Loucy (cell line): ENCODE results near the gene RAB29.

Experiments used
- H2AFZ ChIP-seq: fragments of 200-600 bp; sonication (generic); 2 replicates; pipeline ENCODE4 v1.6.0; 2016; ENCODE audit warnings: antibody characterized with exemption, mild to moderate bottlenecking, low read length, moderate library complexity
- H3F3A ChIP-seq: fragments of 200-600 bp; 2 replicates; pipeline ENCODE4 v1.6.0; 2016; ENCODE audit warnings: antibody characterized with exemption, low read depth, mild to moderate bottlenecking
- H3K27me3 ChIP-seq: fragments of 200-600 bp; sonication (generic); 2 replicates; pipeline ENCODE4 v1.6.1; 2014; ENCODE audit warnings: low read length, mild to moderate bottlenecking; ENCODE audit not compliant: insufficient read depth, poor library complexity, severe bottlenecking
- H3K36me3 ChIP-seq: fragments of 200-600 bp; sonication (generic); 2 replicates; pipeline ENCODE4 v1.6.1; 2016; ENCODE audit warnings: low read length; ENCODE audit not compliant: insufficient read depth
- H3K4me1 ChIP-seq: fragments of 200-600 bp; sonication (generic); 2 replicates; pipeline ENCODE4 v1.5.1; 2014; ENCODE audit warnings: low read length, mild to moderate bottlenecking; ENCODE audit not compliant: insufficient read depth, poor library complexity, severe bottlenecking
- H3K4me2 ChIP-seq: fragments of 200-600 bp; sonication (generic); 2 replicates; pipeline ENCODE4 v1.6.0; 2014; ENCODE audit warnings: antibody characterized with exemption, low read length, low read depth, mild to moderate bottlenecking; ENCODE audit not compliant: poor library complexity, severe bottlenecking
- H3K4me3 ChIP-seq: fragments of 200-600 bp; sonication (generic); 2 replicates; pipeline ENCODE4 v1.5.1; 2014; ENCODE audit warnings: low read length, mild to moderate bottlenecking, mixed read lengths; ENCODE audit not compliant: poor library complexity, severe bottlenecking
- H3K79me2 ChIP-seq: fragments of 200-600 bp; sonication (generic); 2 replicates; pipeline ENCODE4 v1.6.1; 2014; ENCODE audit warnings: low read length; ENCODE audit not compliant: insufficient read depth
- H3K9ac ChIP-seq: fragments of 200-600 bp; sonication (generic); 2 replicates; pipeline ENCODE4 v1.6.0; 2014; ENCODE audit warnings: mild to moderate bottlenecking, low read depth, low read length, moderate library complexity; ENCODE audit not compliant: poor library complexity, severe bottlenecking
- H3K9me2 ChIP-seq: fragments of 200-600 bp; sonication (generic); replicated peaks from 2 replicates; pipeline ENCODE4 v1.6.1; 2016; ENCODE audit warnings: low read depth, low read length, mixed read lengths
- H3K9me3 ChIP-seq: fragments of 200-600 bp; sonication (generic); 2 replicates; pipeline ENCODE4 v1.6.1; 2014; ENCODE audit warnings: mild to moderate bottlenecking, antibody characterized with exemption, low read length, low read depth; ENCODE audit not compliant: insufficient read depth
- H4K20me1 ChIP-seq: fragments of 200-600 bp; sonication (generic); 2 replicates; pipeline ENCODE4 v1.6.0; 2014; ENCODE audit warnings: antibody characterized with exemption, low read length, mild to moderate bottlenecking; ENCODE audit not compliant: insufficient read depth, poor library complexity, severe bottlenecking
- EZH2phosphoT487 ChIP-seq: fragments of 200-600 bp; IDR thresholded peaks from 2 replicates; pipeline ENCODE4 v1.6.1; 2018; ENCODE audit warnings: antibody characterized with exemption, mild to moderate bottlenecking, moderate library complexity, borderline replicate concordance
- TF ChIP-seq, protein P1 (sequence below): fragments of 200-600 bp; sonication (generic); conservative IDR thresholded peaks from 2 replicates; pipeline ENCODE4 v1.5.1; 2014; ENCODE audit warnings: mild to moderate bottlenecking, antibody characterized with exemption, low read length

The RAB29 gene

GRCh38 chr1:205798577-205798976 lies 23.3 kb upstream of the RAB29 start:
- Histone ChIP-seq H3K27me3 (no peaks in the 10 kb centered on the region), H3K4me3 (no peak overlapping the region), H3K36me3 (peaks cover 69% of the 10 kb centered on the region; the same call in 1 of the 2 replicates), H3K9me3 (no peaks in the 10 kb centered on the region), H3K4me1 (peaks cover 3% of the 10 kb centered on the region), H3F3A (no peaks in the 10 kb centered on the region), H3K9ac (no peak overlapping the region), H4K20me1 (no peaks in the 10 kb centered on the region), H3K9me2 (no peaks in the 10 kb centered on the region), H3K79me2 (peaks cover under 1% of the 10 kb centered on the region; the same call in 1 of the 2 replicates), H2AFZ (no peak overlapping the region), H3K4me2 (no peak overlapping the region)
- TF ChIP-seq EZH2phosphoT487: no peak
- TF ChIP-seq, protein P1, sequence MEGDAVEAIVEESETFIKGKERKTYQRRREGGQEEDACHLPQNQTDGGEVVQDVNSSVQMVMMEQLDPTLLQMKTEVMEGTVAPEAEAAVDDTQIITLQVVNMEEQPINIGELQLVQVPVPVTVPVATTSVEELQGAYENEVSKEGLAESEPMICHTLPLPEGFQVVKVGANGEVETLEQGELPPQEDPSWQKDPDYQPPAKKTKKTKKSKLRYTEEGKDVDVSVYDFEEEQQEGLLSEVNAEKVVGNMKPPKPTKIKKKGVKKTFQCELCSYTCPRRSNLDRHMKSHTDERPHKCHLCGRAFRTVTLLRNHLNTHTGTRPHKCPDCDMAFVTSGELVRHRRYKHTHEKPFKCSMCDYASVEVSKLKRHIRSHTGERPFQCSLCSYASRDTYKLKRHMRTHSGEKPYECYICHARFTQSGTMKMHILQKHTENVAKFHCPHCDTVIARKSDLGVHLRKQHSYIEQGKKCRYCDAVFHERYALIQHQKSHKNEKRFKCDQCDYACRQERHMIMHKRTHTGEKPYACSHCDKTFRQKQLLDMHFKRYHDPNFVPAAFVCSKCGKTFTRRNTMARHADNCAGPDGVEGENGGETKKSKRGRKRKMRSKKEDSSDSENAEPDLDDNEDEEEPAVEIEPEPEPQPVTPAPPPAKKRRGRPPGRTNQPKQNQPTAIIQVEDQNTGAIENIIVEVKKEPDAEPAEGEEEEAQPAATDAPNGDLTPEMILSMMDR: no peak

DNA sequence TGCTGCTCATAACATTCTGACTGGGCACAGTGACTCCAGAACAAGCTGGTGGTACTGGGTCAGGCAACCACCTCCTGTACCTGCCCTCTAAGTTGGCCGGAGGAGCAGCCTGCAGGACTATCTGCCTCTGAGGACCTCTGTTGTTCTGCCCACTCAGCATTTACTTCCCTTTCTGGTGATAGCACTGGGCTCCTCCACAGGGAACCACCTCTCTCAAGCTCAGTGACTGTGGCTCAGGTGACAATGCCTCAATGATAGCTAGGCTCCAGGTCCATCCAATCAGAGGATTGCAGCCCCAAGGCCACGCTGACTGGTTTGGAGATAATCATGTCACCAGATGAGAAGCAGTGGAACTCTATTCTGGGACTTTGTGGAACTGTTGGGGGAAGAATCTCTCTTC lies 21.9 kb upstream of the RAB29 start:
- Histone ChIP-seq H3K4me2 (no peak overlapping the region), H3K9me3 (no peaks in the 10 kb centered on the region), H3K36me3 (peaks cover 81% of the 10 kb centered on the region; the same call in 1 of the 2 replicates), H3K9me2 (no peaks in the 10 kb centered on the region), H3F3A (no peaks in the 10 kb centered on the region), H3K4me3 (no peak overlapping the region), H3K4me1 (no peaks in the 10 kb centered on the region), H4K20me1 (no peaks in the 10 kb centered on the region), H2AFZ (no peak overlapping the region), H3K79me2 (no peaks in the 10 kb centered on the region; the same call in 1 of the 2 replicates), H3K9ac (no peak overlapping the region), H3K27me3 (no peaks in the 10 kb centered on the region)
- no peak for TF ChIP-seq EZH2phosphoT487
- TF ChIP-seq, protein P1: no peak

GRCh38 chr1:205794011-205794730 lies 18.9 kb upstream of the RAB29 start:
- H4K20me1 ChIP-seq: no peaks in the 10 kb centered on the region
- H3F3A ChIP-seq: no peaks in the 10 kb centered on the region
- H2AFZ ChIP-seq: no peak overlapping the region
- H3K9me2 ChIP-seq: no peaks in the 10 kb centered on the region
- no peak overlapping the region for H3K4me3 ChIP-seq
- no peaks in the 10 kb centered on the region for H3K9me3 ChIP-seq
- H3K36me3 ChIP-seq: peaks cover 80% of the 10 kb centered on the region; the same call in 1 of the 2 replicates
- TF ChIP-seq, protein P1: no peak
- TF ChIP-seq EZH2phosphoT487: no peak
- no peaks in the 10 kb centered on the region for H3K79me2 ChIP-seq
- H3K27me3 ChIP-seq: no peaks in the 10 kb centered on the region
- H3K9ac ChIP-seq: no peak overlapping the region
- H3K4me1 ChIP-seq: no peaks in the 10 kb centered on the region
- no peak overlapping the region for H3K4me2 ChIP-seq
